ENCODE data around the gene MYLK.

GRCh38 chr3:123725652-123726400 lies 158.3 kb downstream of the MYLK start:
- peak; percentile 9 for TF ChIP-seq CTCF (IDR thresholded peaks at IDR 0.05; ENCODE audit: insufficient read depth, low read depth, low read length)
- TF ChIP-seq EZH2 (IDR thresholded peaks at IDR 0.05; ENCODE audit: insufficient read depth, low read length), result no peak

All from astrocyte (in vitro differentiated cells and primary cell).